ENCODE measurements around the gene ZBTB34.

DNA sequence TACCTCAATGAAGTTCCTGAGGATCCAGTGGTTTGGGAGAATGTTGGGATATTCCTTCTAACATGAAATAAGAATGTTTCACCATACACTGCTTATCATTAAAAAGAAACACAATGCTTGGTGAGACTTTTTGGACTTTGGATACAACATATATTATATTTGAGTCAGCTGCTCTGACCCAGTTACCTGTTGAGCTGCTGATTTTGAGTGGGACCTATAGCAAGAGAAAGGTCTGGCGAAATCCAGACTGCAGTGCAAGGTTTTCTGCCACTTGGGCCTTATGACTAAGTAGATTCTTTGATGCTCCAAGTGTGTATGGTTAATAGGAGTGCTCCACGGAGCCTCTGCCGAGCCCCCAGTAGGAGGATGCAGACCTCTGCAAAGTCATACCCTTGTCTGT is 44.1 kb downstream of the ZBTB34 start:
- TF ChIP-seq, protein P1, sequence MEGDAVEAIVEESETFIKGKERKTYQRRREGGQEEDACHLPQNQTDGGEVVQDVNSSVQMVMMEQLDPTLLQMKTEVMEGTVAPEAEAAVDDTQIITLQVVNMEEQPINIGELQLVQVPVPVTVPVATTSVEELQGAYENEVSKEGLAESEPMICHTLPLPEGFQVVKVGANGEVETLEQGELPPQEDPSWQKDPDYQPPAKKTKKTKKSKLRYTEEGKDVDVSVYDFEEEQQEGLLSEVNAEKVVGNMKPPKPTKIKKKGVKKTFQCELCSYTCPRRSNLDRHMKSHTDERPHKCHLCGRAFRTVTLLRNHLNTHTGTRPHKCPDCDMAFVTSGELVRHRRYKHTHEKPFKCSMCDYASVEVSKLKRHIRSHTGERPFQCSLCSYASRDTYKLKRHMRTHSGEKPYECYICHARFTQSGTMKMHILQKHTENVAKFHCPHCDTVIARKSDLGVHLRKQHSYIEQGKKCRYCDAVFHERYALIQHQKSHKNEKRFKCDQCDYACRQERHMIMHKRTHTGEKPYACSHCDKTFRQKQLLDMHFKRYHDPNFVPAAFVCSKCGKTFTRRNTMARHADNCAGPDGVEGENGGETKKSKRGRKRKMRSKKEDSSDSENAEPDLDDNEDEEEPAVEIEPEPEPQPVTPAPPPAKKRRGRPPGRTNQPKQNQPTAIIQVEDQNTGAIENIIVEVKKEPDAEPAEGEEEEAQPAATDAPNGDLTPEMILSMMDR (IDR thresholded peaks at IDR 0.05; ENCODE audit: poor library complexity): no peak
- TF ChIP-seq EZH2 (IDR thresholded peaks at IDR 0.05; ENCODE audit: borderline replicate concordance) (no peak), EZH2phosphoT487 (IDR thresholded peaks at IDR 0.05; ENCODE audit: low read depth, severe bottlenecking, unreplicated experiment) (no peak)
